WTC11 (cell line): ENCODE data around the gene EIF6. TPM values are rescaled to one million over a fixed set of nuclear protein-coding genes. Genes with fewer than 3 reads are reported as not detected.

Source experiments
- ATAC-seq: fragments of 200-7000 bp; cut with Tn5 transposase; 2 replicates; pipeline ENCODE4 v1.10.0; 2021; ENCODE audit warnings: mild to moderate bottlenecking, moderate library complexity
- CTCF ChIA-PET: fragments of 300-600 bp; sonication (Branson Sonifier 250); formaldehyde crosslinking; loops from one replicate; lab custom pipeline; 2021; ENCODE audit warnings: antibody characterized with exemption; lab: Charles Lee
- POLR2A ChIA-PET: fragments of 350-600 bp; sonication (Branson Sonifier 250); formaldehyde crosslinking; loops from one replicate; lab custom pipeline; 2021; ENCODE audit warnings: antibody characterized with exemption; lab: Charles Lee
- DNase-seq: peaks from one replicate; pipeline ENCODE4 v3.0.0; 2021; ENCODE audit warnings: low spot score
- H3K27ac Mint-ChIP-seq: 2 replicates; pipeline ENCODE4 v1.8.0; 2021; ENCODE audit warnings: mixed read lengths
- H3K27me3 Mint-ChIP-seq: 2 replicates; pipeline ENCODE4 v1.8.0; 2021; ENCODE audit warnings: low read depth, mild to moderate bottlenecking, moderate library complexity, mixed read lengths
- H3K36me3 Mint-ChIP-seq: 2 replicates; pipeline ENCODE4 v1.8.0; 2021; ENCODE audit warnings: mixed read lengths
- H3K4me1 Mint-ChIP-seq: 2 replicates; pipeline ENCODE4 v1.8.0; 2022; ENCODE audit warnings: mixed read lengths
- H3K4me3 Mint-ChIP-seq: 2 replicates; pipeline ENCODE4 v1.8.0; 2021; ENCODE audit warnings: mild to moderate bottlenecking, moderate library complexity, mixed read lengths
- H3K9me3 Mint-ChIP-seq: 2 replicates; pipeline ENCODE4 v1.8.0; 2021; ENCODE audit warnings: mixed read lengths
- CREB1 ChIP-seq: sonication (generic); formaldehyde crosslinking; IDR thresholded peaks from 2 replicates; pipeline ENCODE4 v1.8.0; 2023; ENCODE audit warnings: mild to moderate bottlenecking, missing genetic modification reagents
- EMX1 ChIP-seq: fragments of 250-450 bp; sonication (Bioruptor Pico); IDR thresholded peaks from 2 replicates; pipeline ENCODE4 v1.8.0; 2021; ENCODE audit warnings: mild to moderate bottlenecking
- GABPB1 ChIP-seq: sonication (generic); formaldehyde crosslinking; IDR thresholded peaks from 2 replicates; pipeline ENCODE4 v1.8.1; 2023; ENCODE audit warnings: mild to moderate bottlenecking, missing genetic modification reagents
- GTF2I ChIP-seq: fragments of 250-450 bp; sonication (Bioruptor Pico); conservative IDR thresholded peaks from 2 replicates; pipeline ENCODE4 v1.4.0; 2021; ENCODE audit warnings: mild to moderate bottlenecking
- JUN ChIP-seq: sonication (generic); formaldehyde crosslinking; IDR thresholded peaks from 2 replicates; pipeline ENCODE4 v1.8.0; 2023; ENCODE audit warnings: mild to moderate bottlenecking, missing genetic modification reagents
- KAT7 ChIP-seq: sonication (generic); formaldehyde crosslinking; IDR thresholded peaks from 2 replicates; pipeline ENCODE4 v1.8.1; 2023; ENCODE audit warnings: missing genetic modification reagents, mild to moderate bottlenecking, borderline replicate concordance
- NFYB ChIP-seq: sonication (generic); formaldehyde crosslinking; conservative IDR thresholded peaks from 2 replicates; pipeline ENCODE4 v1.8.0; 2022; ENCODE audit warnings: low read depth, missing genetic modification reagents
- ZNF423 ChIP-seq: fragments of 250-450 bp; sonication (Bioruptor Pico); IDR thresholded peaks from 2 replicates; pipeline ENCODE4 v2.1.2; 2022; ENCODE audit warnings: mild to moderate bottlenecking, moderate library complexity
- total RNA-seq: library from RNA; stranded (reverse); gene quantifications from 3 replicates; pipeline ENCODE4 v1.2.3, GENCODE V29; 2021
- TF ChIP-seq, protein P1 (sequence below): sonication (generic); formaldehyde crosslinking; IDR thresholded peaks from 2 replicates; pipeline ENCODE4 v1.8.1; 2023; ENCODE audit warnings: mild to moderate bottlenecking, missing genetic modification reagents, moderate library complexity
- TF ChIP-seq, protein P2 (sequence below): sonication (generic); formaldehyde crosslinking; IDR thresholded peaks from 2 replicates; pipeline ENCODE4 v1.8.1; 2022; ENCODE audit warnings: low read depth, mild to moderate bottlenecking, moderate library complexity, missing genetic modification reagents, borderline replicate concordance
- TF ChIP-seq, protein P3 (sequence below): sonication (generic); formaldehyde crosslinking; conservative IDR thresholded peaks from 2 replicates; pipeline ENCODE4 v1.8.1; 2022; ENCODE audit warnings: mild to moderate bottlenecking, missing genetic modification reagents
- TF ChIP-seq, protein P4 (sequence below): sonication (generic); formaldehyde crosslinking; IDR thresholded peaks from 2 replicates; pipeline ENCODE4 v1.8.0; 2022; ENCODE audit warnings: mild to moderate bottlenecking, missing genetic modification reagents
- TF ChIP-seq, protein P5 (sequence below): fragments of 250-450 bp; sonication (Bioruptor Pico); IDR thresholded peaks from 2 replicates; pipeline ENCODE4 v2.1.2; 2022; ENCODE audit warnings: mild to moderate bottlenecking, moderate library complexity
- TF ChIP-seq, protein P6 (sequence below): sonication (generic); formaldehyde crosslinking; IDR thresholded peaks from 2 replicates; pipeline ENCODE4 v1.8.0; 2022; ENCODE audit warnings: mild to moderate bottlenecking, missing genetic modification reagents

The EIF6 gene
- total RNA-seq, 1 experiment from 2014 or later = 157 TPM

DNA sequence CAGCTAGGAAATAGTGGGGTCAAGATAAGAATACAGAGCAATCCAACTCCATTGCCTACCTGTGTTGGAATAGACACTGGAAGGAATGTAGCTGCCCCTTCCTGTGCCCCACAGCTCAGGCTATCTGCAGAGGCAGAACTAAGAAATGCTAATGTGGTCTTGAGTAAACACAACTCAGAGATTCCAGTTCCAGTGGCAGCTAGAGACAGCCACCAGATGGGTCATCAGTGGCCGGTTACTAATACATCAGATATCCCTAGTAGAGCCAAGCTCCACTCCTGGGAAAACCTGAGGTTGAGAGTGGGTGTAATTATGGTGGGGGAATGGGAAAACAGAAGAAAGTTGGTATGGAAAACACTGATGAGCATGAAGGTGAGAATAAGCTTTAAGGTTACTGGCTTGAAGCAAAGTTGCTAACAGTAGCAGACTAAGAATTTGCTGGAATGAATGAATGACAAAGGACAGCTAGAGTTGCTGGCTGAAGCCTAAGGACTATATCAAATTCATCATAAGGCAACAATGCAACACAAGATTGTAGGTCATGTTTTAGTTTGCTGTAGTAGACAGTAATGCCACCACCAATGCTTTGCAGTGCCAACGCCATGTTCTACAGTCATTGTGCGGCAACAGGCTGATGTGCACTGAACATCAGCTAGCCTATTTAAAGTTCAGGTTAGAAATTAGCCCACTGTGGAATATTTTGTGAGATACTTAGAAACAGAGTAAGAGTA lies 36.0 kb upstream of the EIF6 start:
- TF ChIP-seq GABPB1 (CRISPR knock-in tag) (0 out of 2 replicates have a peak, but pooled peaks have one; percentile 40), JUN (CRISPR knock-in tag) (no peak)
- ATAC-seq = peak; percentile 39
- CTCF ChIA-PET = interaction anchor here (0.9 to 3.5 kb wide), 8 partner anchors 9 to 224 kb away, joined by 3 to 38 read pairs (median 4); partner anchors contain the start of gene CEP250

DNA sequence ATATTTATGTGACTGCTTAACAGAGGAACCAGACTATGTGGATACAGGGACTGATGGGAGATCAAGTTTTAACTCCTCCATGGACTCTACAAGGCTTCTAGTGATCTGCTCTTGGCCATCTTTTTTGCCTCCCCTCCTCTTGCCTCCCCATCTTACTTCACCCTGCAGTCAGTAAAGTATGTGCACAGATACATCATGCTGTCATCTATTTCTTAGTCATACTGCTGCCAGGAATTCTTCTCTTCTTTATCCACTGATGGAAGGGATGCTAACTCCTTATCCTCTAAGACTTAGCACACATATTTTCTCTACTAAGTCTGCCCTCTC lies 35.3 kb upstream of the EIF6 start:
- Mint-ChIP-seq H3K9me3 (no peaks in the 10 kb centered on the region), H3K36me3 (no peaks in the 10 kb centered on the region), H3K27me3 (no peaks in the 10 kb centered on the region), H3K4me3 (no peak overlapping the region), H3K4me1 (peaks cover 17% of the 10 kb centered on the region), H3K27ac (no peak overlapping the region)
- ChIA-PET CTCF (interaction anchor here (0.9 to 3.5 kb wide), 5 partner anchors 10 to 223 kb away, joined by 3 to 38 read pairs (median 13); no protein-coding TSS in a partner anchor), POLR2A (no interaction called here)
- DNase-seq = no peak
- TF ChIP-seq ZNF423 (CRISPR knock-in tag) (no peak), GTF2I (CRISPR knock-in tag) (no peak), EMX1 (CRISPR knock-in tag) (no peak), KAT7 (CRISPR knock-in tag) (no peak), NFYB (CRISPR knock-in tag) (no peak)
- TF ChIP-seq, protein P1, sequence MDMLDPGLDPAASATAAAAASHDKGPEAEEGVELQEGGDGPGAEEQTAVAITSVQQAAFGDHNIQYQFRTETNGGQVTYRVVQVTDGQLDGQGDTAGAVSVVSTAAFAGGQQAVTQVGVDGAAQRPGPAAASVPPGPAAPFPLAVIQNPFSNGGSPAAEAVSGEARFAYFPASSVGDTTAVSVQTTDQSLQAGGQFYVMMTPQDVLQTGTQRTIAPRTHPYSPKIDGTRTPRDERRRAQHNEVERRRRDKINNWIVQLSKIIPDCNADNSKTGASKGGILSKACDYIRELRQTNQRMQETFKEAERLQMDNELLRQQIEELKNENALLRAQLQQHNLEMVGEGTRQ = no peak
- TF ChIP-seq, protein P2, sequence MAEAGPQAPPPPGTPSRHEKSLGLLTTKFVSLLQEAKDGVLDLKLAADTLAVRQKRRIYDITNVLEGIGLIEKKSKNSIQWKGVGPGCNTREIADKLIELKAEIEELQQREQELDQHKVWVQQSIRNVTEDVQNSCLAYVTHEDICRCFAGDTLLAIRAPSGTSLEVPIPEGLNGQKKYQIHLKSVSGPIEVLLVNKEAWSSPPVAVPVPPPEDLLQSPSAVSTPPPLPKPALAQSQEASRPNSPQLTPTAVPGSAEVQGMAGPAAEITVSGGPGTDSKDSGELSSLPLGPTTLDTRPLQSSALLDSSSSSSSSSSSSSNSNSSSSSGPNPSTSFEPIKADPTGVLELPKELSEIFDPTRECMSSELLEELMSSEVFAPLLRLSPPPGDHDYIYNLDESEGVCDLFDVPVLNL (CRISPR knock-in tag) = no peak
- TF ChIP-seq, protein P3, sequence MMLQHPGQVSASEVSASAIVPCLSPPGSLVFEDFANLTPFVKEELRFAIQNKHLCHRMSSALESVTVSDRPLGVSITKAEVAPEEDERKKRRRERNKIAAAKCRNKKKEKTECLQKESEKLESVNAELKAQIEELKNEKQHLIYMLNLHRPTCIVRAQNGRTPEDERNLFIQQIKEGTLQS = no peak
- ATAC-seq = no peak

More for the DNA sequence above, 36.0 kb upstream of the EIF6 start:
- H3K4me1 Mint-ChIP-seq = peaks cover 11% of the 10 kb centered on the region
- DNase-seq = no peak
- H3K9me3 Mint-ChIP-seq = no peaks in the 10 kb centered on the region
- POLR2A ChIA-PET = no interaction called here
- peak overlapping the region; percentile 61; the same call in 1 of the 2 replicates for H3K27ac Mint-ChIP-seq
- H3K36me3 Mint-ChIP-seq = no peaks in the 10 kb centered on the region
- H3K27me3 Mint-ChIP-seq = no peaks in the 10 kb centered on the region
- no peak overlapping the region for H3K4me3 Mint-ChIP-seq

DNA sequence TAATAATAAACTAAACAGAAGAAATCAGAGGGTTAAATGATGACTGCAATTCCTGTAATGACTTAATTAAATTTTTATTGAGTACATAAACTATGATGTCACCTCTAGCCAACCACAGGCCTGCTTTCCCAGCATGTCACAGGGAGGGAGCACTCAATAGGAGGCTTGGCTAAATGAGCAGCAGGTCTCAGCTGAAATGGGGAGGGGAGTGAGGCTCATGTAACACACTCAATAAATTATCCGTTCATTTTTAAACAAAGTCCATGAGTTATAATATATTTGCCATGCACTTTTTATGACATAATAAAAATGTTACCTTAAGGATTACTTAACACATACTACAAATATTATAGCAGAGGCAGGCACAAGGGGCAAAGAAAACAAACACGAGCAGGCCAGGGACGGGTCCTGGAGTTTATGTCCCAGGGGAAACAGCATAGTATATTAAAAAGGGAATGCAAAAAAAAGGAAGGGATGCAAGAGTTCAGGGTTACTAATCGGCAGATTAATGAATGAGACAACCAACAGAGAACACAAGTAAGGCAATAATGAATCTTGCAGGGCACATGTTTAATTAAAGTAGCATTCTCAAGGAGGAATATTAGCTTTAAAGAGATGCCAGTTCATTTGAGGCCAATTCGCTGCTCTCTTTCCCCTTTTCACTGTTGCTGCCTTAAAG lies 34.8 kb upstream of the EIF6 start:
- Mint-ChIP-seq H3K9me3 (no peaks in the 10 kb centered on the region), H3K4me1 (peaks cover 18% of the 10 kb centered on the region), H3K36me3 (no peaks in the 10 kb centered on the region), H3K27ac (no peak overlapping the region), H3K27me3 (no peaks in the 10 kb centered on the region)
- no peak for ATAC-seq
- CTCF ChIA-PET = interaction anchor here (0.8 to 3.5 kb wide), 7 partner anchors 10 to 283 kb away, joined by 3 to 38 read pairs (median 5); no protein-coding TSS in a partner anchor
- TF ChIP-seq, protein P4, sequence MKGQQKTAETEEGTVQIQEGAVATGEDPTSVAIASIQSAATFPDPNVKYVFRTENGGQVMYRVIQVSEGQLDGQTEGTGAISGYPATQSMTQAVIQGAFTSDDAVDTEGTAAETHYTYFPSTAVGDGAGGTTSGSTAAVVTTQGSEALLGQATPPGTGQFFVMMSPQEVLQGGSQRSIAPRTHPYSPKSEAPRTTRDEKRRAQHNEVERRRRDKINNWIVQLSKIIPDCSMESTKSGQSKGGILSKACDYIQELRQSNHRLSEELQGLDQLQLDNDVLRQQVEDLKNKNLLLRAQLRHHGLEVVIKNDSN (CRISPR knock-in tag) = no peak
- TF ChIP-seq, protein P5, sequence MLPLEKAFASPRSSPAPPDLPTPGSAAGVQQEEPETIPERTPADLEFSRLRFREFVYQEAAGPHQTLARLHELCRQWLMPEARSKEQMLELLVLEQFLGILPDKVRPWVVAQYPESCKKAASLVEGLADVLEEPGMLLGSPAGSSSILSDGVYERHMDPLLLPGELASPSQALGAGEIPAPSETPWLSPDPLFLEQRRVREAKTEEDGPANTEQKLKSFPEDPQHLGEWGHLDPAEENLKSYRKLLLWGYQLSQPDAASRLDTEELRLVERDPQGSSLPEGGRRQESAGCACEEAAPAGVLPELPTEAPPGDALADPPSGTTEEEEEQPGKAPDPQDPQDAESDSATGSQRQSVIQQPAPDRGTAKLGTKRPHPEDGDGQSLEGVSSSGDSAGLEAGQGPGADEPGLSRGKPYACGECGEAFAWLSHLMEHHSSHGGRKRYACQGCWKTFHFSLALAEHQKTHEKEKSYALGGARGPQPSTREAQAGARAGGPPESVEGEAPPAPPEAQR = no peak
- no peak for TF ChIP-seq CREB1
- TF ChIP-seq, protein P6, sequence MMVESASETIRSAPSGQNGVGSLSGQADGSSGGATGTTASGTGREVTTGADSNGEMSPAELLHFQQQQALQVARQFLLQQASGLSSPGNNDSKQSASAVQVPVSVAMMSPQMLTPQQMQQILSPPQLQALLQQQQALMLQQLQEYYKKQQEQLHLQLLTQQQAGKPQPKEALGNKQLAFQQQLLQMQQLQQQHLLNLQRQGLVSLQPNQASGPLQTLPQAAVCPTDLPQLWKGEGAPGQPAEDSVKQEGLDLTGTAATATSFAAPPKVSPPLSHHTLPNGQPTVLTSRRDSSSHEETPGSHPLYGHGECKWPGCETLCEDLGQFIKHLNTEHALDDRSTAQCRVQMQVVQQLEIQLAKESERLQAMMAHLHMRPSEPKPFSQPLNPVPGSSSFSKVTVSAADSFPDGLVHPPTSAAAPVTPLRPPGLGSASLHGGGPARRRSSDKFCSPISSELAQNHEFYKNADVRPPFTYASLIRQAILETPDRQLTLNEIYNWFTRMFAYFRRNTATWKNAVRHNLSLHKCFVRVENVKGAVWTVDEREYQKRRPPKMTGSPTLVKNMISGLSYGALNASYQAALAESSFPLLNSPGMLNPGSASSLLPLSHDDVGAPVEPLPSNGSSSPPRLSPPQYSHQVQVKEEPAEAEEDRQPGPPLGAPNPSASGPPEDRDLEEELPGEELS (CRISPR knock-in tag) = no peak
- TF ChIP-seq, all 79 proteins: peak for 0
- POLR2A ChIA-PET = no interaction called here
- H3K4me3 Mint-ChIP-seq = no peak overlapping the region
- DNase-seq = no peak
